ENCODE results near the gene ABLIM1.

GRCh38 chr10:114384181-114384580, 273.9 kb downstream of the ABLIM1 start:
- TF ChIP-seq CTCF (IDR thresholded peaks at IDR 0.05) (no peak), TCF7L2 (IDR thresholded peaks at IDR 0.05; ENCODE audit: low read depth, low read length) (no peak)

Measured in Panc1 (cell line).